PFSK-1 (cell line): Measurements from ENCODE around the gene PLD5.

Source experiments
- FOXP2 ChIP-seq: optimal IDR thresholded peaks from 2 replicates; pipeline ENCODE3; 2011; ENCODE audit warnings: borderline replicate concordance, control low read depth, inconsistent platforms; ENCODE audit not compliant: insufficient read depth; ENCODE audit errors: extremely low read length, extremely low read depth
- POLR2AphosphoS5 ChIP-seq: IDR thresholded peaks from 2 replicates; pipeline ENCODE4 v1.6.1; 2012; ENCODE audit warnings: low read depth, mild to moderate bottlenecking, control low read depth, low read length, moderate library complexity
- SIN3A ChIP-seq: IDR thresholded peaks from 2 replicates; pipeline ENCODE4 v1.6.1; 2012; ENCODE audit warnings: mild to moderate bottlenecking, low read length, moderate library complexity, borderline replicate concordance; ENCODE audit not compliant: insufficient read depth
- TAF1 ChIP-seq: IDR thresholded peaks from 2 replicates; pipeline ENCODE4 v1.6.1; 2012; ENCODE audit warnings: low read length, control low read depth, borderline replicate concordance; ENCODE audit not compliant: insufficient read depth
- TF ChIP-seq, protein P1 (sequence below), 2 experiments: IDR thresholded peaks; 2 replicates each; pipeline versions ENCODE4 v1.6.1 to v1.8.0; 2011 to 2012; ENCODE audit warnings: low read depth in 2 of 2, low read length in 2 of 2, control low read depth in 1 of 2, inconsistent platforms in 1 of 2, mild to moderate bottlenecking in 1 of 2, moderate library complexity in 1 of 2; ENCODE audit not compliant: insufficient read depth in 1 of 2

Gene PLD5

GRCh38 chr1:242242983-242243382 is 281.5 kb downstream of the PLD5 start:
- TF ChIP-seq TAF1 (no peak), FOXP2 (no peak), SIN3A (no peak), POLR2AphosphoS5 (no peak)
- TF ChIP-seq, protein P1, sequence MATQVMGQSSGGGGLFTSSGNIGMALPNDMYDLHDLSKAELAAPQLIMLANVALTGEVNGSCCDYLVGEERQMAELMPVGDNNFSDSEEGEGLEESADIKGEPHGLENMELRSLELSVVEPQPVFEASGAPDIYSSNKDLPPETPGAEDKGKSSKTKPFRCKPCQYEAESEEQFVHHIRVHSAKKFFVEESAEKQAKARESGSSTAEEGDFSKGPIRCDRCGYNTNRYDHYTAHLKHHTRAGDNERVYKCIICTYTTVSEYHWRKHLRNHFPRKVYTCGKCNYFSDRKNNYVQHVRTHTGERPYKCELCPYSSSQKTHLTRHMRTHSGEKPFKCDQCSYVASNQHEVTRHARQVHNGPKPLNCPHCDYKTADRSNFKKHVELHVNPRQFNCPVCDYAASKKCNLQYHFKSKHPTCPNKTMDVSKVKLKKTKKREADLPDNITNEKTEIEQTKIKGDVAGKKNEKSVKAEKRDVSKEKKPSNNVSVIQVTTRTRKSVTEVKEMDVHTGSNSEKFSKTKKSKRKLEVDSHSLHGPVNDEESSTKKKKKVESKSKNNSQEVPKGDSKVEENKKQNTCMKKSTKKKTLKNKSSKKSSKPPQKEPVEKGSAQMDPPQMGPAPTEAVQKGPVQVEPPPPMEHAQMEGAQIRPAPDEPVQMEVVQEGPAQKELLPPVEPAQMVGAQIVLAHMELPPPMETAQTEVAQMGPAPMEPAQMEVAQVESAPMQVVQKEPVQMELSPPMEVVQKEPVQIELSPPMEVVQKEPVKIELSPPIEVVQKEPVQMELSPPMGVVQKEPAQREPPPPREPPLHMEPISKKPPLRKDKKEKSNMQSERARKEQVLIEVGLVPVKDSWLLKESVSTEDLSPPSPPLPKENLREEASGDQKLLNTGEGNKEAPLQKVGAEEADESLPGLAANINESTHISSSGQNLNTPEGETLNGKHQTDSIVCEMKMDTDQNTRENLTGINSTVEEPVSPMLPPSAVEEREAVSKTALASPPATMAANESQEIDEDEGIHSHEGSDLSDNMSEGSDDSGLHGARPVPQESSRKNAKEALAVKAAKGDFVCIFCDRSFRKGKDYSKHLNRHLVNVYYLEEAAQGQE (IDR thresholded peaks at IDR 0.05; ENCODE audit: insufficient read depth in 1 of 2, low read depth in 2 of 2, low read length in 2 of 2): no peak

DNA sequence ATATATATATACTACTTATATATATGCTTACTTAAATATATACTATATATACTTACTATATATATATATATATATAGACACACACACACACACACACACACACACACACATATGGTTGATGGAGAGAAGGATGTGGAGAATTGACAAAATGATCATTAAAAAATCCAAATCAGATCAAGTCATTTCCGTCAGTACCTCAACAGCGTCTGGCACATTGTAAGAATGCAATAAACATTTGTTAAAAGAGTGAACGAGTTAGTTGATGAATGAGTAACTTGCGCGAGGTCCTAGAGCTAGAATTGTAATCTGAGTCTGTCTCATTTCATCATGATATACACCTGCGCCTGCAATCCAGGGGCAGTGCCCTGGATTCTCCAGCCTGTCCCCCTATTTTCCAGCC is 282.6 kb downstream of the PLD5 start:
- TF ChIP-seq, protein P1 (IDR thresholded peaks at IDR 0.05; ENCODE audit: insufficient read depth in 1 of 2, low read depth in 2 of 2, low read length in 2 of 2): no peak
- no peak for TF ChIP-seq SIN3A
- no peak for TF ChIP-seq POLR2AphosphoS5
- TF ChIP-seq TAF1: no peak
- TF ChIP-seq FOXP2: no peak

- TF ChIP-seq TAF1 (no peak), FOXP2 (no peak), SIN3A (no peak), POLR2AphosphoS5 (no peak)
- TF ChIP-seq, protein P1 (IDR thresholded peaks at IDR 0.05; ENCODE audit: insufficient read depth in 1 of 2, low read depth in 2 of 2, low read length in 2 of 2): no peak
Measured at GRCh38 chr1:242240691-242241090, 283.8 kb downstream of the PLD5 start.

- no peak for TF ChIP-seq POLR2AphosphoS5
- TF ChIP-seq, protein P1 (IDR thresholded peaks at IDR 0.05; ENCODE audit: insufficient read depth in 1 of 2, low read depth in 2 of 2, low read length in 2 of 2): no peak
- TF ChIP-seq FOXP2: no peak
- TF ChIP-seq SIN3A: no peak
- no peak for TF ChIP-seq TAF1
Measured at GRCh38 chr1:242240077-242240476, 284.4 kb downstream of the PLD5 start.

DNA sequence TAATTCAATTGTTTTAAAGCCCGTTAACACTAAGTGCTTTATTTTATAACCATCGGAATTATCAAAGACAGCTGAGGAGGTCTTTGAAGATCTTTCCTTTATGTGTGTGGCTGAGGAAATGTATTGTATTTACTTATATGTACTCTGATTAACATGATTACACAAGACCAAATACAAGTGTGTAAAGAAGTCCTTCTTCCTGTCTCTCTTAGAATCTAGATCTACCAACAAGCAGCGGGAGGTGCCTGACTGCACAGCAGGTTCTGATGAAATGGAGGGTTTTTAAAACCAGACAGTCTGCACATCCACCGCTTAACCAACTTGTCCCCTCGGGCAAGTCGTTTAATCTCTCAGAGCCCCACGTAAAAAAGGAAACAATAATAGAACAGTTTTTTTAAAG is 285.1 kb downstream of the PLD5 start:
- TF ChIP-seq POLR2AphosphoS5: no peak
- TF ChIP-seq SIN3A: no peak
- TF ChIP-seq, protein P1 (IDR thresholded peaks at IDR 0.05; ENCODE audit: insufficient read depth in 1 of 2, low read depth in 2 of 2, low read length in 2 of 2): no peak
- no peak for TF ChIP-seq TAF1
- no peak for TF ChIP-seq FOXP2
